ENCODE results near the gene TIMM29. TPM values are rescaled to one million over a fixed set of nuclear protein-coding genes. Genes with fewer than 3 reads are reported as not detected.

TIMM29 gene
- total and polyA plus RNA-seq, 2 of the 13 experiments (the other 11 are each of a cell fraction or from before 2014, with no cell fraction given): 7.1 to 33.8 TPM

DNA sequence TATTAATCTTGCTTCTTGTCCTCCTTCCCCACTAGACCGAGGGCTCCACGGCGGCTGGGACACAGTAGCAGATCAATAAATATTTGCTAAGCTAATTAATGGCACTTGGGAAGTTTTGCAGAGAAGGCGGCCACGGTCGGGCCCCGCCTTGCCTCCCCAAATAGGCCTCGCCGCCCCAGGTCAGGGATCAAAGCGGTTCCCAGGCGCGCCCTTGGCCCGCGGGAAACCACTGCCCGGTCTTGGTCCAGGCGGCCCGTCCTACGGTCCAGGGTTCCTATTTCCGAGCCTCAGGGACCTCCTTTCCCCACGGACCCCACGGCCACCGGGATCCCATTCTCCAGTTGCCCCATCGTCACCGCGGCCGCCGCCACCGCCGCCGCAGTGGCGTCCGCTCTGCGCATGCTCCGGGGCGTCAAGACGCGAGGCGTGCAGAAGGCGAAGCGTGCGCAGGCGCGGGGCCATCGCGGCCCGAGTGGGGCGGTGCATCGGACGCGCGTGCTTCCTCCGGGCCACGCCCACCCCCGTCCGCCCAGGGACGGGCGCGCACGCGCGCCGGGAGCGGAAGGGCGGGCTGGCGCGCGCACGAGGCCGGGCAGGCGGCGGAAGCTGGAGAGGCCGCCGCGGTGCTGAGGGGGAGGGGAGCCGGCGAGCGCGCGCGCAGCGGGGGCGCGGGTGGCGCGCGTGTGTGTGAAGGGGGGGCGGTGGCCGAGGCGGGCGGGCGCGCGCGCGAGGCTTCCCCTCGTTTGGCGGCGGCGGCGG is 31.9 kb downstream of the TIMM29 start, which contains the start of gene SMARCA4 (continued):
- TF ChIP-seq, protein P1, sequence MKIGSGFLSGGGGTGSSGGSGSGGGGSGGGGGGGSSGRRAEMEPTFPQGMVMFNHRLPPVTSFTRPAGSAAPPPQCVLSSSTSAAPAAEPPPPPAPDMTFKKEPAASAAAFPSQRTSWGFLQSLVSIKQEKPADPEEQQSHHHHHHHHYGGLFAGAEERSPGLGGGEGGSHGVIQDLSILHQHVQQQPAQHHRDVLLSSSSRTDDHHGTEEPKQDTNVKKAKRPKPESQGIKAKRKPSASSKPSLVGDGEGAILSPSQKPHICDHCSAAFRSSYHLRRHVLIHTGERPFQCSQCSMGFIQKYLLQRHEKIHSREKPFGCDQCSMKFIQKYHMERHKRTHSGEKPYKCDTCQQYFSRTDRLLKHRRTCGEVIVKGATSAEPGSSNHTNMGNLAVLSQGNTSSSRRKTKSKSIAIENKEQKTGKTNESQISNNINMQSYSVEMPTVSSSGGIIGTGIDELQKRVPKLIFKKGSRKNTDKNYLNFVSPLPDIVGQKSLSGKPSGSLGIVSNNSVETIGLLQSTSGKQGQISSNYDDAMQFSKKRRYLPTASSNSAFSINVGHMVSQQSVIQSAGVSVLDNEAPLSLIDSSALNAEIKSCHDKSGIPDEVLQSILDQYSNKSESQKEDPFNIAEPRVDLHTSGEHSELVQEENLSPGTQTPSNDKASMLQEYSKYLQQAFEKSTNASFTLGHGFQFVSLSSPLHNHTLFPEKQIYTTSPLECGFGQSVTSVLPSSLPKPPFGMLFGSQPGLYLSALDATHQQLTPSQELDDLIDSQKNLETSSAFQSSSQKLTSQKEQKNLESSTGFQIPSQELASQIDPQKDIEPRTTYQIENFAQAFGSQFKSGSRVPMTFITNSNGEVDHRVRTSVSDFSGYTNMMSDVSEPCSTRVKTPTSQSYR (CRISPR knock-in tag; IDR thresholded peaks at IDR 0.05; ENCODE audit: borderline replicate concordance): peak; percentile 66
- TF ChIP-seq ERF (CRISPR knock-in tag; IDR thresholded peaks at IDR 0.05) (peak; percentile 82), ZC3H13 (CRISPR knock-in tag; IDR thresholded peaks at IDR 0.05) (peak; percentile 75), NFE2L2 (IDR thresholded peaks at IDR 0.05; ENCODE audit: low read length) (no peak), CREM (IDR thresholded peaks at IDR 0.05) (no peak), CREM (CRISPR knock-in tag; IDR thresholded peaks at IDR 0.05) (no peak), KDM2A (CRISPR knock-in tag; IDR thresholded peaks at IDR 0.05; ENCODE audit: borderline replicate concordance, low read depth) (peak; percentile 84), ZNF224 (CRISPR knock-in tag; IDR thresholded peaks at IDR 0.05) (0 out of 2 replicates have a peak, but pooled peaks have one; percentile 5), ZNF510 (CRISPR knock-in tag; IDR thresholded peaks at IDR 0.05; ENCODE audit: low read depth) (0 out of 2 replicates have a peak, but pooled peaks have one; percentile 71), ESRRA (CRISPR knock-in tag; IDR thresholded peaks at IDR 0.05; ENCODE audit: low read depth) (peak; percentile 67; the same call in 1 of the 2 replicates), ZNF441 (CRISPR knock-in tag; IDR thresholded peaks at IDR 0.05; ENCODE audit: borderline replicate concordance) (peak; percentile 21; the same call in 1 of the 2 replicates), MED8 (CRISPR knock-in tag; IDR thresholded peaks at IDR 0.05; ENCODE audit: insufficient replicate concordance) (peak; percentile 60), FOSL2 (CRISPR knock-in tag; IDR thresholded peaks at IDR 0.05) (peak; percentile 35), ZNF674 (CRISPR knock-in tag; IDR thresholded peaks at IDR 0.05; ENCODE audit: low read depth) (peak; percentile 91; the same call in 1 of the 2 replicates), FOXO1 (CRISPR knock-in tag; IDR thresholded peaks at IDR 0.05) (peak; percentile 69; the same call in 1 of the 2 replicates), U2AF1 (optimal IDR thresholded peaks at IDR 0.05; ENCODE audit: low read depth, low read length) (peak; percentile 40), SNAPC2 (CRISPR knock-in tag; IDR thresholded peaks at IDR 0.05) (peak; percentile 83), AKAP8 (CRISPR knock-in tag; IDR thresholded peaks at IDR 0.05) (peak; percentile 59; the same call in 1 of the 2 replicates), NR2F1 (CRISPR knock-in tag; IDR thresholded peaks at IDR 0.05) (peak in 1 of 2 experiments; percentile 50; a peak in 1 of 4 replicates)
- TF ChIP-seq, protein P2, sequence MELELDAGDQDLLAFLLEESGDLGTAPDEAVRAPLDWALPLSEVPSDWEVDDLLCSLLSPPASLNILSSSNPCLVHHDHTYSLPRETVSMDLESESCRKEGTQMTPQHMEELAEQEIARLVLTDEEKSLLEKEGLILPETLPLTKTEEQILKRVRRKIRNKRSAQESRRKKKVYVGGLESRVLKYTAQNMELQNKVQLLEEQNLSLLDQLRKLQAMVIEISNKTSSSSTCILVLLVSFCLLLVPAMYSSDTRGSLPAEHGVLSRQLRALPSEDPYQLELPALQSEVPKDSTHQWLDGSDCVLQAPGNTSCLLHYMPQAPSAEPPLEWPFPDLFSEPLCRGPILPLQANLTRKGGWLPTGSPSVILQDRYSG (CRISPR knock-in tag; IDR thresholded peaks at IDR 0.05): no peak; the same call in 1 of the 2 replicates
- TF ChIP-seq, protein P3, sequence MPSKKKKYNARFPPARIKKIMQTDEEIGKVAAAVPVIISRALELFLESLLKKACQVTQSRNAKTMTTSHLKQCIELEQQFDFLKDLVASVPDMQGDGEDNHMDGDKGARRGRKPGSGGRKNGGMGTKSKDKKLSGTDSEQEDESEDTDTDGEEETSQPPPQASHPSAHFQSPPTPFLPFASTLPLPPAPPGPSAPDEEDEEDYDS (CRISPR knock-in tag; IDR thresholded peaks at IDR 0.05): peak; percentile 52; the same call in 1 of the 2 replicates

All from HepG2 (cell line).